ENCODE data around the gene EIF4H.
"Not testable (repeated sequence)": the region's sequence is repeated elsewhere in the genome, so short reads cannot be mapped to it uniquely, and the experiment has no call there.

EIF4H gene

DNA sequence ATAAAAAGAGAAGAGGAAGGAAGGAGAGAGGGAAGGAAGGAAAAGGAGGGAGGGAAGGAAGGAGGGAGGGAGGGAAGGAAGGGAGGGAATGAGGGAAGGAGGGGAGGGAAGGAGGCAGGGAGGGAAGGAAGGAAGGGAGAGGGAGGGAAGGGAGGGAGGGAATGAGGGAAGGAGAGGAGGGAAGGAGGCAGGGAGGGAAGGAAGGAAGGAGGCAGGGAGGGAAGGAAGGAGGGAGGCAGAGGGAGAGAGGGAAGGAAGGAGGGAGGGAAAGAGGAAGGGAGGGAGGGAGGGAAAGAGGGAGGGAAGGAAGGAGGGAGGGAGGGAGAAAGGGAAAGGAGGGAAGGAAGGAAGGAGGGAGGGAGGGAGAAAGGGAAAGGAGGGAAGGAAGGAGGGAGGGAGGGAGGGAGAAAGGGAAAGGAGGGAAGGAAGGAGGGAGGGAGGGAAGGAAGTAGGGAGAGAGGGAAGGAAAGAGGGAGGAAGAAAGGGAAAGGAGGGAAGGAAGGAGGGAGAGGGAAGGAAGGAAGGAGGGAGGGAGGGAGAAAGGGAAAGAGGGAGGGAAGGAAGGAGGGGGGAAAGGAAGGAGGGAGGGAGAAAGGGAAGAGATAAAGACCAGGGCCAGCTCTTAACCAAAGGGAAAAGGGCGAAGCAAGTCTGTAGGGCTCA, 29.9 kb downstream of the EIF4H start:
- H3K27ac ChIP-seq, result no peak overlapping the region
- TF ChIP-seq, protein P1, sequence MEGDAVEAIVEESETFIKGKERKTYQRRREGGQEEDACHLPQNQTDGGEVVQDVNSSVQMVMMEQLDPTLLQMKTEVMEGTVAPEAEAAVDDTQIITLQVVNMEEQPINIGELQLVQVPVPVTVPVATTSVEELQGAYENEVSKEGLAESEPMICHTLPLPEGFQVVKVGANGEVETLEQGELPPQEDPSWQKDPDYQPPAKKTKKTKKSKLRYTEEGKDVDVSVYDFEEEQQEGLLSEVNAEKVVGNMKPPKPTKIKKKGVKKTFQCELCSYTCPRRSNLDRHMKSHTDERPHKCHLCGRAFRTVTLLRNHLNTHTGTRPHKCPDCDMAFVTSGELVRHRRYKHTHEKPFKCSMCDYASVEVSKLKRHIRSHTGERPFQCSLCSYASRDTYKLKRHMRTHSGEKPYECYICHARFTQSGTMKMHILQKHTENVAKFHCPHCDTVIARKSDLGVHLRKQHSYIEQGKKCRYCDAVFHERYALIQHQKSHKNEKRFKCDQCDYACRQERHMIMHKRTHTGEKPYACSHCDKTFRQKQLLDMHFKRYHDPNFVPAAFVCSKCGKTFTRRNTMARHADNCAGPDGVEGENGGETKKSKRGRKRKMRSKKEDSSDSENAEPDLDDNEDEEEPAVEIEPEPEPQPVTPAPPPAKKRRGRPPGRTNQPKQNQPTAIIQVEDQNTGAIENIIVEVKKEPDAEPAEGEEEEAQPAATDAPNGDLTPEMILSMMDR (conservative IDR thresholded peaks at IDR 0.05; ENCODE audit: low read depth), result no peak
- CTCF ChIA-PET, result interaction anchor here (0.6 to 0.9 kb wide), 5 partner anchors 48 to 1655 kb away, joined by 3 to 6 read pairs (median 4); no protein-coding TSS in a partner anchor
- no peak for DNase-seq (ENCODE audit: low spot score)
- POLR2A ChIA-PET (ENCODE audit: low non-redundant PET), result no interaction called here

DNA sequence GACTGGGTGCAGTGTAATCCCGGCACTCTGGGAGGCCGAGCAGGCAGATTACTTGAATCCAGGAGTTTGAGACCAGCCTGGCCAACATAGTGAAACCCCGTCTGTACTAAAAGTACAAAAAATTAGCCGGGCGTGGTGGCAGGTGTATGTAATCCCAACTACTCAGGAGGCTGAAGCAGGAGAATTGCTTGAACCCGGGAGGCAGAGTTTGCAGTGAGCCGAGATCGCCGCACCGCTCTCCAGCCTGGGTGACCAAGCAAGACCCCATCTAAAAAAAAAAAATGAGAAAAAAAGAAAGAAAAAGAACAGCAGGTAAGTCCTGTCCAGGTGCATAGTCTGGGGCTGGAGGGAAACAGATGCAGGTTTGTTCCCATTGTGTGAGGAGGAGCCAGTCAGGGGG, 31.9 kb downstream of the EIF4H start:
- ChIA-PET POLR2A (ENCODE audit: low non-redundant PET) (interaction anchor here (0.6 to 0.7 kb wide), 2 partner anchors 121 to 207 kb away, joined by 3 to 4 read pairs; no protein-coding TSS in a partner anchor), CTCF (interaction anchor here (0.5 to 3.6 kb wide), 47 partner anchors 8 to 594 kb away, joined by 3 to 64 read pairs (median 4); partner anchors contain the start of genes ELN and LIMK1)
- not testable (repeated sequence) for H3K27ac ChIP-seq; DNase-seq (ENCODE audit: low spot score)

DNA sequence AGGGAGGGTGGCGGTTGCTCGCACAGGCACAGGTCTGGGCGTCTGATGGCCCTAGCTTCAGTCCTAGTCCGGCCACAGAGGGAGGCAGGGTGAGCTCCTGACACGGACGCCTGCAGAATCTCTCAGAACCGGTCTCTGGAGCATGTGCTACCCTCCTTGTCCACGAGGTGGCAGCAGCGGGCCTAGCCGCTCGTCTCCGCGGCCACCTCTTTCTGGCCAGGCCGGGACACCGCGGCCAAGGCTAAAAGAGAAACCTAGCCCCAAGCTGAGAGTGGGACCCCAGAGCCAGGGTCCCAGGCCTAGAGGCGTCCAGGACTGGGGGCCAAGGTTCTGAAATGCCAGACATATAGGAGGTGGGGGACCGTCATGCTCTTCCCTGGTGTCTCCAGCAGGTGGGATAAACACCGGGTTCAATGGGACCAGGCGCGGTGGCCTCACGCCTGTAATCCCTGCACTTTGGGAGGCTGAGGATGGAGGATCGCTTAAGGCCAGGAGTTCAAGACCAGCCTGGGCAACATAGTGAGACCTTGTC, 32.5 kb downstream of the EIF4H start:
- TF ChIP-seq, protein P1 (conservative IDR thresholded peaks at IDR 0.05; ENCODE audit: low read depth), result peak; percentile 99
- ChIA-PET POLR2A (ENCODE audit: low non-redundant PET) (interaction anchor here (0.7 kb wide), 1 partner anchor 17 kb away, joined by 3 read pairs; no protein-coding TSS in a partner anchor), CTCF (interaction anchor here (0.6 to 3.6 kb wide), 55 partner anchors 9 to 594 kb away, joined by 3 to 64 read pairs (median 4); partner anchors contain the start of genes ELN and LIMK1)
- H3K27ac ChIP-seq, result no peak overlapping the region
- peak; percentile 59 for DNase-seq (ENCODE audit: low spot score)

DNA sequence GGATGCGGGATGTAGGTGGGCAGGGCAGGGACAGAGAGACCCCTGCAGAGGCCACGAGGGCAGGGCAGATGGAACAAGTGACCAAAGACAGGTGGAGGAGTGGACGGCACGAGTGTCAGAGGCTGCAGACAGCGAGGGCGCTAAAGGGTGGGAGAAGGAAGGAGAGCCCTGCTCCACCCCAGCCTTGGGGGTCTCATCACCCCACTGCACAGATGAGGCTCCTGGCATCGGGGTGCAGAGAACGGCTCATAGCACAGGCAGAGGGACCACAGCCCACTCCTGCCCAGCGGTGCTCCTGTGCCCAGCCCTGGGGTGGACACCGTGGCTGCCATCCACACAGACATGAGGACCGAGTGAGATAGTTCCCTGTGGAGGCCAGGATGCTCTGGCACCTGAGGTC, 33.4 kb downstream of the EIF4H start:
- ChIA-PET CTCF (interaction anchor here (0.8 to 3.6 kb wide), 8 partner anchors 13 to 203 kb away, joined by 3 to 64 read pairs (median 4); no protein-coding TSS in a partner anchor), POLR2A (ENCODE audit: low non-redundant PET) (interaction anchor here (0.7 kb wide), 1 partner anchor 17 kb away, joined by 3 read pairs; no protein-coding TSS in a partner anchor)
- DNase-seq (ENCODE audit: low spot score), result no peak
- TF ChIP-seq, protein P1 (conservative IDR thresholded peaks at IDR 0.05; ENCODE audit: low read depth), result no peak
- no peak overlapping the region for H3K27ac ChIP-seq

DNA sequence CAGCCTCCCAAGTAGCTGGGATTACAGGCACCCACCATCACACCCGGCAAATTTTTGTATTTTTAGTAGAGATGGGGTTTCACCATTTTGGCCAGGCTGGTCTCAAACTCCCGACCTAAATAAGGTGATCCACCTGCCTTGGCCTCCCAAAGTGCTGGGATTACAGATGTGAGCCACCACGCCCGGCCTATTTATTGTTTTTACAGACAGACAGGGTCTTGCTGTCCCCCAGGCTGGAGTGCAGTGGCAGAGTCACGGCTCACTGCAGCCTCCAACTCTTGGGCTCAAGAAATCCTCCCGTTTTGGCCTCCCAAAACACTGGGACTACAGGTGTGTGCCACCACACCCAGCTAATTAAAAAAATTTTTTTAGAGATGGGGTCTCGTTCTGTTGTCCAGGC, 34.1 kb downstream of the EIF4H start:
- DNase-seq (ENCODE audit: low spot score); POLR2A ChIA-PET (ENCODE audit: low non-redundant PET): not testable (repeated sequence)
- CTCF ChIA-PET, result interaction anchor here (0.6 to 3.6 kb wide), 3 partner anchors 85 to 202 kb away, joined by 6 to 64 read pairs (median 10); no protein-coding TSS in a partner anchor
- H3K27ac ChIP-seq, result peak overlapping the region; percentile 81

DNA sequence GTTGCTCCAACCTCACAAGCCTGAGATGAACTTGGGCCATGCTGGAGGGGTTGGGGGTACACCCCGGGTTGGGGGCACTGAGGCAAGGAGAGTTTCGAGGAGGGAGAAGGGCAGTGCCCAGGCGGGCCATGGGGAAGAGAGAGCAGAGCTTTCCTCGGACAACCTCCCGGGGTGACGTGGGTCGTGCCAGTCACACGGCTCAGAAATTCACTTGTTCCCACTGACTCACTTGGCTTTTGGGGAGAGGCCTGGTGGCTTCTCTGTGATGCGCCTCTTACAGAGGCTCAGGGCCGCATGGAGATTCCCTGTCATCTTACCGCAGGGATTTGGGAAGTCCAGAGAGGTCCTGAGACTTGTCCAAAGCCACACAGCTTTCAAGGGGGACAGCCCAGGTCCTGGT, 38.5 kb downstream of the EIF4H start:
- no peak overlapping the region; the same call in 1 of the 2 replicates for H3K27ac ChIP-seq
- ChIA-PET POLR2A (ENCODE audit: low non-redundant PET) (no interaction called here), CTCF (no interaction called here)
- TF ChIP-seq, protein P1 (conservative IDR thresholded peaks at IDR 0.05; ENCODE audit: low read depth), result no peak
- DNase-seq (ENCODE audit: low spot score), result no peak

DNA sequence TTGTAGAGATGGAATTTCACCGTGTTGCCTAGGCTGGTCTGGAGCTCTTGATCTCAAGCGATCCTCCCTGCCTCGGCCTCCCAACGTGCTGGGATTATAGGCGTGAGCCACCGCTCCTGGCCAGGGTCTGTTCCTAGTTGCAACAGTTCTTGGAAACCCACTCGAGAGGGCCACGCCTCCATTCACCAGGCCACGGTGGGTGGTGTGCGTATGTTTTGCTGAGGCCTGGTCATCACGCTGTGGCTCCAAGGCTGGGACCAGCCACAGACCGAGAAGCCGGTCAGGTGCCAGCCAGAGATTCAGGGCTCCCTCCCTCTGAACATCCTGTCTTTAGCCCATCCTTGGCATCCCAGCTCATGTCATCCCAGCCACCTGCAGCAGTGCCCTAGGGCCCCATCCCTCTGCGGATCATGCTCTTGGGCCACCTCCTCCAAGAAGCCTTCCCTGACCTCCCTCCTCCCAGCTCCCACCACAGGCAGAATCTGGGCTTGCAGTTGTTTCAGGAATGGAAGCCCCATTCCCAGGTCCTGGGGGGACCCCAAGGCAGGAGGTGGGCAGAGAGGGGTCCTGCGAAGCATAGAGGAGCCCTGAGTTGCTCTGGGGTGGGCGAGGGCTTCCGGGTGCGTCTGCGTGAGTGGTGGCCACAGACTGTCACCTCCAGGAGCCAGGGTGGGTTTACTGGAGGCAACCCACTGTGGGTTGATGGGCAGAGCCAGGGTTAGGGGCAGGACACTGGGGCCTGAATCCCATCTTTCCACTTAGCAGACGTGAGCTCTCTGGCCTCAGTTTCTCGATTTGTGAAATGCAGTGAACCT, 40.9 kb downstream of the EIF4H start:
- ChIA-PET POLR2A (ENCODE audit: low non-redundant PET) (no interaction called here), CTCF (interaction anchor here (0.5 kb wide), 1 partner anchor 160 kb away, joined by 4 read pairs; no protein-coding TSS in a partner anchor)
- H3K27ac ChIP-seq, result no peak overlapping the region
- TF ChIP-seq, protein P1 (conservative IDR thresholded peaks at IDR 0.05; ENCODE audit: low read depth), result no peak
- no peak for DNase-seq (ENCODE audit: low spot score)

Measured in RWPE1 (cell line).